ENCODE results near the gene ACKR1.

GRCh38 chr1:159207774-159208173 is 3.1 kb downstream of the ACKR1 start:
- TF ChIP-seq CTCF (IDR thresholded peaks at IDR 0.05; ENCODE audit: borderline replicate concordance, extremely low read depth, low read length, poor library complexity, severe bottlenecking) (no peak), EZH2 (IDR thresholded peaks at IDR 0.05; ENCODE audit: borderline replicate concordance, low read depth, low read length, severe bottlenecking) (no peak)
